Lung microvascular endothelial cell (primary cell): ENCODE data around the gene ABHD16A. TPM values are rescaled to one million over a fixed set of nuclear protein-coding genes. Genes with fewer than 3 reads are reported as not detected.

Experiments
- DNase-seq, 2 donors: peaks; one replicate each; pipeline versions ENCODE4 v3.0.0 to v3.0.0-alpha.2; 2010; ENCODE audit warnings: low read depth in 2 of 2
- total RNA-seq: library from RNA; depleted of rRNA; stranded (reverse); fragments of >200 nt; gene quantifications from 2 replicates; pipeline ENCODE4 v1.2.1, GENCODE V29; 2014

The ABHD16A gene
- total RNA-seq, 1 donor from 2014 or later = 69.8 TPM

DNA sequence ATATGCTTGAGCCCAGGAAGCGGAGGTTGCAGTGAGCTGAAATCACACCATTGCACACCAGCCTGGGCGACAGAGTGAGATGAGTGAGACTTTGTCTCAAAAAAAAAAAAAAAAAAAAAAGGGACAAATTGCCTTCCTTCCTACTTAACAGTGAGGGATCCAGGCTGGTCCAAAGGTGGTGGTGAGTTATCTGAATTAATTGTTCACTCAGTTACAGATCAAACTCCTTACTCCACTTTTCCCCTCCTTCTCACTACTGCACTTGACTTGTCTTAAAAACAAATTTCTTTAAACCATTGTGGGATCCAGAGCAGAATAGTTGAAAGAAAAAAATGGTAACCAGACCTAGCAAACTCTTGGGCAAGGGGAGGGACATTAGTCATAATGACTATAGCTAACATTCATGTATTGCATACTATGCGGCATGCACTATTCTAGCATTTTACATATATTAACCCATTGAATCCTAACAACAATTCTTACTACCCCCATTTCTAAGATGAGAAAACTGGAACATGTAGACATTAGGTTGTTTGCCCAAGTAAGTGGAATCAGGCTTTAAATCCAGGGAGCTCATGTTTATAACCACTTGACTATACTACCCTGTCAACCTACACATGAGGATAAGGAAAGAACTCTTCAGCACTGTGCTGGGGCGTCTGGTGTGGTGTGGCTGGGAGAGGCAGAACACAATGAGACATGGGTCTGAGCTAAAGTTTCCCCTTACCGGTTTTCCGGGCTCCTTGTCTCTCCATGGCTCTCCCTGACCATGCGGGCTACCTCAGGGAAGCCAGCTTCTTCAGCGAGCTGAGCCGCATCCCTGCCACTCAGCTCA is 39.8 kb downstream of the ABHD16A start:
- DNase-seq = no peak

DNA sequence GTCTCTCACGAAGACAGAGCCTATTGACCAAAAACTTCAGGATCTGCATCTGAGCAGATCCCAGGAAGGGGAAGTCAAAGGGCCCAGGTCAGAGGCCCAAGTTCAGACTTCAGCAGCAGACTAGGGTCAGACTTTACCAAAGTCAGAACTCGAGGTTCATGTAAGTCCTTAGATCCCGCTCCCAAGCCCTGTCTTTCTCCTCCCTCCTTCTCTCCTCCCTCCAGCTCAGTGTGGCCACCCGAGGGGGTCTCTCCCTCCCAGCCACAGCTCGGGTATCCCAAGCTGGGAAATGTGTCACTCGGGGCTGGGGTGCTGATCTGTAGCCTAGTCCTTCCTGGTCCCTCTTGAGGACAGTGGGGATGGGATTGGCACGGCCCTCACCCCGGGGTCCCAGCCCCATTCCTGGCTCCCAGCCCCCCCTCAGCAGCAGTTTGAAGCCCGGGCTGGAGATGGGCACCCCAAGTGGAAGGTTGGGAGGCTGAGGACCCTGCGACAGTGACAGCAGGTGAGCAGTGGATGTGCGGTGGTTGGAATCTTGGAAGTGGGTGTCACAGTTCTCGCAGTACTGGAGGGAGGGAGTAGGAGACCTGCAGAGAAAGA is 40.9 kb downstream of the ABHD16A start:
- DNase-seq = no peak

DNA sequence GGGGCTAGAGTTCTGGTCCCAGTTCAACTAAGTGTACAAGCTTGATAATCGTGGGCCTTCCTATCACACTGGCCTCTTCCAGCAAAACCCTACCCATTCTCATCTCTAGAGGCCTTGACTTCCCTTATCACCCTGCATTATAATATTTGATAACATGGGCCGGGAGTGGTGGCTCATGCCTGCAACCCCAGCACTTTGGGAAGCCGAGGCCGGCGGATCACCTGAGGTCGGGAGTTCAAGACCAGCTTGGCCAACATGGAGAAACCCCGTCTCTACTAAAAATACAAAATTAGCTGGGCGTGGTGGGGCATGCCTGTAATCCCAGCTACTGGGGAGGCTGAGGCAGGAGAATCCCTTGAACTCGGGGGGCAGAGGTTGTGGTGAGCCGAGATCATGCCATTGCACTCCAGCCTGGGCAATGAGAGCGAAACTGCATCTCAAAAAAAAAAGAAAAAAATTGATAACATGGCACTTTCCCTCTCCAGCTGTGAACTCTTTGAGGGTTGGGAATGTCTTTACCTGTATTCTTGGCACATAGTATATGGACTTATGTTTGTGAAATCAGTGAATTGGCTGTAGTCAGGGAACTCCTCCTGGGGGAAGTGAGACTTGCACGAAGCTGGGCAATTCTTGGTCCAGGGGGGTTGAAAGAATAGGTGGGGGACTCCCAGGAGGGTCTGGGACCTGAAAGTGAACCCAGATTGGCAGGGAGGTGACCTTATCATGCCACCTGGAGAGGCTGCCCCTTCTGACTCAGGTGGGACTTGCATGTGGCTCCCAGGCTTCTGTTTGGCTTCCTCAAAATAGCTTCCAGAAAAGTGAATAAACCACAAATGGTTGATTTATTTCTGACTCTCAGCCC is 41.6 kb downstream of the ABHD16A start:
- DNase-seq = no peak

DNA sequence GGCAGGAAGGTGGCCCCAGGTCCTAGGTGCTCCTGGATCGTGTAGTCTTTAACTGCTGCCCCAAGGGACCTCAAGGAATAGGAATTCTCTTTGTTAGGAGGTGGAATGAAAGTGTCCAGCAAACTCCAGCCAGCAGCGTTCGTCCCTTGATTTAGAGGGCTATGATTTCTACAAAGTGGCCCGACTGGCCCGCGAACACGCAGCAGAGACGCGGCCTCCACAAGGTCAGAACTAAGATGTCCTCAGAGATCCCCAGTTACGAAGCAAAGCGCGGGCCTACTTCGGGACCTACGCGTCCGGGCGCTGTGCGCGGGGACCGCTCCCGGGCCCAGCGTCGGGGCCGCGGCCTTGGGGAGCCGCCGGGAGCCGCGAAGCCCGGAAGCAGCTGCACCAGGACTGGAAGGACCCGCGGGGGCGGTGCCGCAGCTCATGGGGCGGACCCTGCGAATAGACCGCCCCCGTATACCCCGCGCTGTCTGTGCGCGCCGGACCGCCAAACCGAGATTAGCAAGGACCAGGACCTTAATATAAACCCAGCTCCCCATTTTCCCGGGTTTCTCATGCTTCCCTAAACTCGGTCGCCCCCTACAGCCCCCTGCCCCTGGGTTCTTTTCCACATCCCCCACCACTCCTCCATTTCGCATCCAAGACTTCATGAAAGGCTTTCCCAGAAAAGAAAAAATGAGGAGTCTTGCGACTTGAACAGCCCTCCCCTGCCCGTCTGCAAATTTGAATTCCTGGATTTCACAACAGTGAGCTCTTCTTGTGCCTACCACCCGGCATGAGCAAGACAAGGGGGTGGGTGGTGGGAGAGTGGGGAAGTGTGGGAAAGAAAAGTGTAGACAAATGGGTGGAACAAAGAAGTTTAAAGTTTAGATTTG is 42.5 kb downstream of the ABHD16A start, which contains the start of gene C6orf47:
Gene C6orf47 (minus strand): TSS at position 398 of the 881 bp plus-strand sequence. CDS start 831 bp downstream, outside the sequence.
- DNase-seq = peak; percentile 86 to 88

DNA sequence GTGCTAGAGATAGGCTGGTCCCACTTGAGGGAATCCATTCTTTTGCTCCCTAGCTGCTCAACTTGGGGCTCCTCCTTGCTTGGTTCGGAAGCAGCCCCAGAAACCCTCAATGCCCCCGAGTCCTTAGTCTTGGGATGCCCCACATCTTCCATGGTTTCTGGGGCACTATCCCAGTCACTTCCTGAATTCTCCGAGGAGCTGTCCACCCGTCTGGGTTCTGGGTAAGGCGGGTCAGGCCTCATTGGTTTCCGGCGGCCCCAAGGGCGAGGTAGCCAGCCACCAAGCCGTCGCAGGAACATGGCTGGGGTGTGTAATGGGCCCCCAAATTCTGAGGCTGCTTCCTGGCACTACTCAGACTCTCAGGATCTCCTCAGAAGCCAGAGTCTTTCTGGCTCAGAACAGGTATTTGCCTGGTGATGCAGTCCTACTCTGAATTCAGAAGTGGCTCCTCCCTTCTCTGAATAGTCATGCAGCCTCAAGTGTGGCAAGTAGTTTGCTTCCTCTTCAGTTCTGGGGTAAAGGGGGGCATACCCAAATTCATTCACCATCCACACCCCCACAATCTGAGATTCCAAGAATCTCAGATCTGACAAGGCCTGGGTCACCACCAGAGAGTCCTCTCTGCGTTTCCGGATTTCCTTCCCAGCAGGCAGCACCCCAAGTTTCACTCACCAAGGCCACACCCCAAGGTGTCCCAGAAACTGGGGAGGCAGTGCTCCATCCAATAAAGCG is 43.3 kb downstream of the ABHD16A start:
- DNase-seq = peak in 1 of 2 donors; percentile 56

DNA sequence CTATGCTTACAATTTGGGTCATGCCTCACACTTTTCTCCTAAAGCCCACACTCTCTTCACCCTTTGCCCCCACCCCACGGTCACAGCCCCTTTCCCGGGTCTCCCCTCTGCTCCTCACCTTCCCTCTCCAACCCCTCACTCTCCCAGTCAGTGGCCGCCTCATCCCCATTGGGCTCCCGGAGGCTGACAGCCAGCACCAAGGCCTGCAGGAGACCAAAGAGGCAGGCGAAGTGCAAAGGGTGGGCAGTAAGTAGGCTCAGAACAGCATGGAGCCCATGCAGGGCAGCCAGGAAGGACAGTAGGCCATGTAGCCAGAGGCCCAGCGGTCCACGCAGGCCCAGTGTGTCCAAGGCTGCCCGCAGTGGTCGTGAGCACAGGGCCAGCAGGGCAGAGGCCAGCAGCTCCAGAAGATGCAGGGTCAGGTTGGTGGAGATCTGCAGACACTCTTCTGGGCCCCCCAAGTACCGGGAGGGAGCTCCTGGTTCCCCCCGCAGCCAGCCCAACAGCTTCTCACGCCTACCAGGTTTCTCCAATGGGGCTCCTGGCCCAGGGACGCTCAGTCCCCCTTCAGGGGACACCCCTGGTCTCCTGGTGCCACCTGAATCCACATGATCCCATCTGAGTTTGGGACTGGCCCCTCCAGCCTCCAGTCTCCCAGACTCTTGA is 44.0 kb downstream of the ABHD16A start:
- DNase-seq = no peak

DNA sequence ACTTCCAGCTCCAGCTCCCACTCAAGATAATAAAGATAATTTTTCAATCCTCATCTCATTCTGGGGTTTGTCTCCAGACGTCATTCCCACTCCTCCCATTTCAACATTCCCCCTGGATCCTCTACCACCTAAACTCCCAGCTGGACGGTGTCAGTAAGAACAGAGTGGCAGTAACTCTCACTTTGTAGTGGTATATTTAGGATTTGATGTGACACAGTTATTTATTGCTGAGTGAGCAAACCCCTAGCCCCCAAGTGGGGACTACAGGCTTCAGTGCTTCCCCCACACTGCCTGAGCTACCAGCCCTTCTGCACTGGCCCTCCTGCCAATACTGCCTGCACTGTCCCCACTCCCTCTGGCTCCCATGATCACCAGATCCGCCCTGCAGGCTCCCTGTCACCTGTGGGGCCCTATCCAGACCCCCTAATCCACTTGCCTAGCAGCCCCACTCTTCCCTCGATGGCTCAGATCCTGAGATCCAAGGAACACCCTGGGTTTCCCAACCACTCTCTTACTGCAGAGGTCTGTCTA is 44.9 kb downstream of the ABHD16A start:
- no peak for DNase-seq

DNA sequence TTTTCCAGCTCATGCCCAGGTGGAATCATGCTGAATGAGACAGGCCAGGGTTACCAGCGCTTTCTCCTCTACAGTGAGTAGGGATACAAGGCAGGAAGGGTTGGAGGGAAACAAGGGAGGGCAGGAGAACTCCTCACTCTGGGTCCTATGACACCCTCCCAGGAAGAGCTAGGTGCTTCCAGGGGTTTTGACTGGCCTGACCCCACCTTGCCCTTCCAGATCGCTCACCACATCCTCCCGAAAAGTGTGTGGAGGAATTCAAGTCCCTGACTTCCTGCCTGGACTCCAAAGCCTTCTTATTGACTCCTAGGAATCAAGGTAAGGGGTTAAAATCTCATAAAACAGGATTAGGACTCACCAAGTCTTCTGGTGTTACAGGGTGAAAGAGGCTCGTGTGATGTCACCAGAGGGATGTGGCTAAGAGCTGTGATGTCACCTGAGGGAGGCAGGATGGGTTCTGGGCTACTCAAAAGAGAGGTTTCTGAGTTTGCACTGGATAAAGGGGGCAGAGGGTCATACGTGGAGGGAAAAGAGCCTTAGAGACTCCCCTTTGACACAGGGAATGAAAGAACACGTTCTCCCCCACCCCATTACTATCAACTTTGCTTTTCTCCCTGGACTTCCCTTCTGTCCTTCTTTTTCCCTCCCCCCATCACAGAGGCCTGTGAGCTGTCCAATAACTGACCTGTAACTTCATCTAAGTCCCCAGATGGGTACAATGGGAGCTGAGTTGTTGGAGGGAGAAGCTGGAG is 45.5 kb downstream of the ABHD16A start:
- no peak for DNase-seq

DNA sequence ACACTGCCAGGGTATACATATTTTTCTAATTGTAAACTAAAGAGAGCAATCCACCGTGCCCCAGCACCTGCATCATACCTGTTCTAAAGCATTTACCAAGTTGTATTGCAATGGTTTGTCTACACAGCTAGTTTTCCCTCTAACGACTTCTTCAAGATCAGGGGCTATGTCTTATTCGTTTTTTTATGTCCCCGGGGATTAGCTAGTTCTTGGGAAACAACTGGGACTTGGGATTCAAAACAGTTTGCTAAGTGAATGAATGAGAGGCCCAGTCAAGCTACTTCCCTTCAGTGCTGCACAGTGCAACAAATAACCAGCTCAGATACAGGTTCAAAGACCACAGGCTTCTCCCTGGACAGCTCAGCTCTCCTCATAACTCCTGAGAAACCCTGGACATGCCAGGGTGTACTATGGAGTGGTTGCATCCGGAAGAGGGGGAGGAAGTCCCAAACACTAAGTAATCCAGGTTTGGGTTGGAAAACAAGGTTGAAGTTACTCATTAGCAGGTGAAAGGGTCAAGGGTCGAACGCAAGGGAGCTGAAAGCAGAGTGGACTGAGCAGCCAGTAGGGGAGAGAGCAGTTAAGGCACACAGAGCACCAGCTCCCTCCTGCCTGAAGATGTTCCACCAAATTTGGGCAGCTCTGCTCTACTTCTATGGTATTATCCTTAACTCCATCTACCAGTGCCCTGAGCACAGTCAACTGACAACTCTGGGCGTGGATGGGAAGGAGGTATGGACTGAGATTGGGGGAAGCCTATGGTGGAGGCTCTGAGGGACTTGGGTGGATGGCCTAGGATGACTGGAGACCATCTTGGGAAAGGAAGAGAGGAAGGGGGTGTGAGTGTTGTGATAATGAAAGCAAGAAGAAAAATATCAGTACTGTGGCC is 47.5 kb downstream of the ABHD16A start, which contains the start of gene APOM:
Gene APOM (plus strand): TSS at position 546 of the 889 bp plus-strand sequence. CDS start 73 bp downstream, at position 619.
- DNase-seq = no peak

DNA sequence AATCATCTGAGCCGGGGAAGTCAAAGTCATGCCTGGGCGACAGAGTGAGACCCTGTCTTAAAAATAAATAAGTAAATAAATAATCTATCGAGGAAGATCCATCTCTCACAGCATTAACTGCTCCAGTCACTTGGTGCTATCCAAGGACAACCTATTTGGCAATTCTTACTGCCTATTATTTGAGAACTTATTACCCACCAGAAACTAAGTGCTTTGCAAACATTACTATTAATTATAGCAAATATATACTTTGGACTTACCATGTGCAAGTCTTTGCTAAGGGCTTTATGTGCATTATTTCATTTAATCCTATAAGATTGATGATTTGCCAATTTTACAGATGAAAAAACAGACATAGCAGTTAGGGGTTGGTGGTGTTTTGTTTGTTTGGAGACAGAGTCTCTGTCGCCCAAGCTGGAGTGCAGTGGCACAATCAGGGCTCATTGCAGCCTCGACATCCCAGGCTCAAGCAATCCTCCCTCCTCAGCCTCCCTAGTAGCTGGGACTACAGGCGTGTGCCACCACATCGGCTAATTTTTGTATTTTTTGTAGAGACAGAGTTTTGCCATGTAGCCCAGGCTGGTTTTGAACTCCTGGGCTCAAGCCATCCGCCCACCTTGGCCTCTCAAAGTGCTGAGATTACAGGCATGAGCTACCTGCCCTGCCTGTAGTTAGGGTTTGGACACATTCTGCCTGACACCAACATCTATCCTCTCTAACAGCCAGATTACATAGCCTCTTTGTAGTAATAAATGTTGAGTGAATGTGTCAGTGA is 48.4 kb downstream of the ABHD16A start:
- no peak for DNase-seq

DNA sequence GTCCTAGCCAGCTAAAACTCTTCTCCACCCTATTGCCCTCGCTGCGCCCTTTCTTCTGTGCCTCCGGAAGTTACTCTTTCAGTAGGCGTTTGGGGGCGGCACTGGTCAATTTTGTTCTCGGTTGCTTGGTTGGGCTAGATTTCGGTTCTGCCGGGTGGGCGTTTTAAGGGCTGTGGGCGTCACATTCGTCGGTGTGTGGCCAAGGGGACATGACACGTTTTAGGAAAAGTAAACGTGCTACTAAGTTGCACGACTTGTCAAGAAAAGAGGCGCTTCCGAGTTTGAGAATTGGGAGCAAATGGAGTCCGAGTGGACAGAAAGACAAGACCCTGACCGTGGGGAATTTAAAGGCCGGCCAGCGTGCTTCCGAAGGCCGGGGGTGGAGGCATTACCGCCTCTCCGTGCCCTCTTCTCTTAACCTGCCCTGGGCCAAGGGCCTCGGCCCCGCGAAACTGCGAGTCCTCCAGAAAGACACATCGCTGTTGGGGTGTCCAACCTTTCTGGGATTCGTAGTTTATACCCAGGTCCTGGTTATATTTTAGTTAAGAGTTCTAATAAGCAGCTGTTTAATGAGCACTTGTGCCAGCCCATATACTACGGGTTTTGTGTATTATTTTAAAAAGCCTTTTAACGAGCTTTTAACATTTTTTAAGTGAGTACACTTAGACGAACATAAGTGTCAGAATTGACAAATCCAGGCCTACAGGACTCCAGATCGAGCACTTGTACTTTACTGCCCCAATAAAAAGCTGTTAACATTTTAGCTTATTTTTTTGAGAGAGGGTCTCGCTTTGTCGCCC is 50.0 kb downstream of the ABHD16A start:
- DNase-seq = peak; percentile 90 to 93

DNA sequence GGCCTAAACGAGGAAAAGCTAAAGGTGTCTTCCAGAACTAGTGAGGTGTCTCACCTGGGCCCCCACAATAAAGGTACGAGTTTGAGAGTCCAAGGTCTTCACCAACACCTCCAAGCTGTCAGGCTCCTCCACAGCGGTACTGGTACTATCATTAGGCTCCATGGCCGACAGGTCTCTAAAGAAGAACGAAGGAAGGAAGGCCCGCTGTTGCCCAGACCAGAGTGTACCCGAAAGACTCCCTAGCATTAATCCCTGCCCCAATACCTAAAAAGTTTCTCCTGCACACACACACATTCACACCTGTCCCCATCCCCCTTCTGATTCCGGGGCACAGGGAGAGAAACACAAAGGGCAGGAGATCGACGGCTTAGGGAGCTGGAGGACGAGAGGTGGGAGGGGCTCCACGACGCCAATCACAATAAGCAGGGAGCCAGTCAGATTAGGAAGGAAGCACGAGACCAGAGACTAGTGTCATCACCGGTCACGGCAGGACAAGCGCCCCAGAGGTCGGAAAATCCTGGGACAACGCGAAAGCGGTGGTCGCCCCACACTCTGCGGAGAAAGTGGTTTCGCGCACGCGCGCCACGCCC is 51.4 kb downstream of the ABHD16A start:
- peak; percentile 90 to 97 for DNase-seq

DNA sequence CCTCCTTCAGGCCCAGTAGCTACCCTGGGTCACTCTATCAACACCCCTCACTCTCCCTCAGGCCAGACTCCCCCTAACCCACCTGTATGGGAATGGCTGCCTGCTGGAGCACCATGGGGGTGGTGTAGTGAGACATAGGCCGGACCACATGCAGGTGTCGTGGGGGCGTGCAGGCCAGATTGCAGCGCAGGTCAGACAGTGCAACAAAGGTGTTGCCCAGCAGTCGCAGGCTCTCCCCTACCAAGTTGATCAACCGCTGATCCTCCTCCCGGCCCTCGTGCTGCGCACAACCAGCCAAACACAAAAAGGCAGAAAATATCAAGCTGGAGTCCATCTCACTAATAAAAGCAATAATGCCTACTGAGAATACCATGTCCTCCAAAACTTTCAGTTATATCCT is 57.8 kb downstream of the ABHD16A start:
- DNase-seq = no peak

DNA sequence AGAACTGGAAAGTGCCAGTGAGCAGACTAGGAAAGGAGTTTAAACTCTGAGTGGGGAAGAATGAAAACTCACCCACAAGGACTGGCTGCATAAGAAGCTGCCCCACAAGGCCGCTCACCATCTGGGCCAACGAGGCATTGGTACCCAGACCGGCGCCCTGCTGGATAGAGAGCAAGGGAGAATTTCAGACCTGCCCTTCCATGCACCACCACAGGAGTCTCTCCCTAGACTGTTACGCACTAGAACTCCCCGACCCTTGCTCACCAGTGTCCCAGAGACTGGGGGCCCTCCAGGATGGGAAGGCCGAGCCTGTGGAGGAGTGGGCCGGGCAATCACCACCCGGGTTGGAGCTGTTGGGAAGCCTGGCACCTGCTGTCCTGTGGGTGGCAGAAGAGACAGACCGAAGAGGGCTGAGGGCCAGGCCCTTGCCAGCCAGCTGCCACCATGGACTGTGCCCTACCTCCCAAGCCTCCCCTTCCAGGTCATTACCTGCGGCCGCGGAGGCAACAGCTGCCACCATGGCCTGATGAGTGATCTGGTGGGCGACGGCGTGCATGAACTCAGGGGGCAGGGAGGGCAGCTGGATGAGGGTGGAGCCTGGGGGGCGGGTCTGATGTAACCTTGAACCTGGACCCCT is 59.2 kb downstream of the ABHD16A start:
- no peak for DNase-seq
